Activated effector memory CD4-positive, alpha-beta T cell treated with Interleukin-2 at 50 U/mL for 16 hours (primary cell): ENCODE data around the gene SLC2A13.
"Not testable (repeated sequence)": the region's sequence is repeated elsewhere in the genome, so short reads cannot be mapped to it uniquely, and the experiment has no call there.

Experiments used
- DNase-seq: peaks from one replicate; pipeline ENCODE4 v3.0.0-alpha.2; 2020

SLC2A13 gene

DNA sequence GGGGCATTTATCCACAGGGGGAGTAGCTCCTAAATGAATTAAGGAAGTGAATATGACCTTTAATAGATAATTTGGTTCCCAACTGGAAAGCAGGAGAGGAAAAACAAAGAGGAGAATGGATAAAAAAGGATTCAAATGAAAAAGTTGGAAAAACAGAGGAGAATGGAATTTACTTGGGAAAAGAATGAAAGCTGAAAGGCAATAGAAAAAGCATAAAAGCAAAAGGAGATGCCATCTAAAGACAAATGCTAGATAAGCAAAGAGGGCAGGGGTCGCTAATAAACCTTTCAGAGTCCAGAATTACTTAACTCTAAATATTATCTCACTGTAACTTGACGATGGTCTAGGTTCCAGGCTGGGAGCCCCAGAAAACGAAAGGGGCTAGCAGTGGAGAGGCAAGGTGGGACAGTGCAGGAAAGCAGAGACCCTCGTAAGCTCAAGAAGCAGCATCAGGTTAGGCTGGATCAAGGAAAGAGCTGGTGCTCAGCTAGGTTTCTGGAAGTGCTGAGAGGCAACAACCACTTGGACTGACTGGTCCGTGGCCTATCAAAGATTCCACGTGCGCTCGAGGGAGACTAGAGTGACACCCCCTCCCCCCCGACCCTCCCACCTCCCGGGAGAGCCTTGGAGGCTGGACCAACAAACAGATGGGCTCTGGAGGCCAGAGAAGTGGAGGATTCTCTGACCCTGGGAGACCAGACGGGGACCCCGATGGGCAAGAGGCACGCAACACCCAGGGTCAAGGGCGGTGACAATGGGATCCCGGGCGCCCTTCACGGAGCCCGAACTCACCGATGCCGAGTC, 1.2 kb downstream of the SLC2A13 start:
- no peak for DNase-seq

DNA sequence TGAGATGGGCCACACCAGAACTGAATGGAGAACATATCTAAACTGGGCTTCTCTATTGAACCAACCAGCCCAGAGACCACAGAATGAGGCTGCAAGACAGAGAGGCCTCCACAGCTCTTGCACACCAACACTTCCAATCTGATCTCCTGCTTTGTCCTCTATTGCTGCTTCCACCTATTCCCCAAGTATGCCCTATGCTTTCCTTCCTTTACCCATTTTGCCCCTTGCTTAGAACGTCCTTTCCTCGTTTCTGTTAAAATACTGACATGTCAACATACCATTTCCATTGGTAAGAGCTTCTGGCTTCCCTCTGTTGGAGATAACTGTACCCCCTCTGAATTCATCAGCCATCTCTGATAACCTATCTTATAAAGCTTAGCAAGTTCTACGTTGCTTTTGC, 2.8 kb downstream of the SLC2A13 start:
- no peak for DNase-seq

DNA sequence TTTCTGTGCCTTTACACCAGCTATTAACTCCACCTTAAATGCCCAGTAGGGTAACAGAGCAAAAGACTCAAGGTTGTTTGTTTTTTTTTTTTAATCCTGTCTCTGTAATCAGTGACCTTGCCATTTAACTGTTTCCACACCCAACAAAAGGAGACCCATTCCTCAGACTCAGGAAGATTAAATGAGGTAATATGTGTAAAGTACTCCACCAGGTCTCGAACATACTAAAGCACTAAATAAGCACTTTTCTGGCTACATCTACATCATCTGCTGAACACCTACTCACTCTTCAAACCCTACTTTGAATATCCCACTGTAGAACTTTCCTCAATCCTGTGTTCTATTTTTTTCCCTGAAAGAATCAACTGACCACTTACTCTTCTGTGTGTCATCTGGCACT, 4.1 kb downstream of the SLC2A13 start:
- no peak for DNase-seq

DNA sequence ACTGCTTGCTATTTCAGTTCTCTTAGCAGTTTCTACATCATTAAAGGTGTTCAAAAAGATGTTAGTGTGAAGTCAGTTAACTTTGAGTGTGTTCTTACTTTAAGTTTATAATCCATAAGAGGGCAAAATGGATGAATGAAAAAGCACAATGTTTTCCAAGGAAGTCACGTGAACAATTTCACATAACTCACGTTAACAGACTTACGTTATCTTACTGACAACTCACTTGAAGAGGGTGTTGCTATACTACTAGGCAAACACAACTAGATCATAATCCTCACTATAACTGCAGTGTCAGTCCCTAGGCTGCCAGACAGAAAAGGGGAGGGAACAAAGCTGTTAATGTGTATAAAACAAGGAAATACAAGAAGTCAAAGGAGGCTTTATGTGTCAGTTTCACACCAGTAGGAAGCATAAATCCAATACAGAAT, 6.4 kb downstream of the SLC2A13 start:
- DNase-seq = no peak

DNA sequence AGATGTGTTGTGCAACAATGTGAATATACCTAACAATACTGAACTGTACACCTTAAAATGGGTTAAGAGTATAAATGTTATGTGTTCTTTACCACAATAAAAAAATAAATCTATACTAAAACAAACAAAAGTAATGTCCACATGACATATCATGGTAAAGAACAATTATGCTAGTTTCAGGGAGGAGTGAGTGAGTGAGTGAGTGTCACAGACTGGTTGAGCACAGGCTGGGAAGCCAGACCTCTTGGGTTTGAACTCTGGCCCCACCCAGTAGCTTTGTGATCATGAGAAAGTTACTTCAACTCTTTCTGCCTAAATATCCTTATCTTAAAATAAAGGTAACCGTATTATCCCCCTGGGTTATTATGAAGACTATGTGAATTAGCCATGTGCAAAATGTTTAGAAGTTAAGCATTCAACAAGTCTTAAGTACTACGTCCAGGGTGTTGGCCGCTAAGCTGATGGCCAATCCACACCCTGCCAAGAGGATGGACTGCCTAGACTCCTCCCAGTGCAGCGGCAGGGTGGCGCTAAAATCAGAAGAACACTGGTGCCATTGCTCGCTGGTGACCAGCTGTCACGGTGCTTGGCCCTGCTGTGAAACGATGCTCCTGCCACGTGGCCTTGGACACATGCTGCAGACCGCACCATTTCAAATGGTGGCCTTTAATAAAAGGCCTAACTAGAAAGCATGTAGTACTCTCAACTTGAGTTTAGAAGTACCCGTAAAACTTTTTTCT, 7.3 kb downstream of the SLC2A13 start:
- DNase-seq = no peak

DNA sequence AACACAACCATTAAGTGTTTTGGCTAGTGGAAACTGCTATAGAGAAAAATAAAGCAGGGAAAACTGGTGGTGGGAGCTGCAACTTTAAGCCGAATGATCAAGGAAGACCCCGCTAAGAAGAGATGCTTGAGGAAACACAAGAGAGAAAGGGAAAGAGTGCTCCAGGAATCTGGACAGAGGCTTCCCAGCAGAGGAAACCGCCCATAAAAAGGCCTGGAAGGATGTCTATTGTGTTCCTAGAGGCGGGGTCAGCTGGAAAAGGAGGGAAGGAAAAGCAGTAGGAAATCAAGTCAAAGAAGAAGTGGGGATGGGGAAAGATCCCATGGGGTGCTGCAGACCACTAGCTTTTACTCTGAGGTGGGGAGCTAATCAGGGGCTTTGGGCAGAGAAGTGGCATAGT, 12.4 kb downstream of the SLC2A13 start:
- DNase-seq = no peak

DNA sequence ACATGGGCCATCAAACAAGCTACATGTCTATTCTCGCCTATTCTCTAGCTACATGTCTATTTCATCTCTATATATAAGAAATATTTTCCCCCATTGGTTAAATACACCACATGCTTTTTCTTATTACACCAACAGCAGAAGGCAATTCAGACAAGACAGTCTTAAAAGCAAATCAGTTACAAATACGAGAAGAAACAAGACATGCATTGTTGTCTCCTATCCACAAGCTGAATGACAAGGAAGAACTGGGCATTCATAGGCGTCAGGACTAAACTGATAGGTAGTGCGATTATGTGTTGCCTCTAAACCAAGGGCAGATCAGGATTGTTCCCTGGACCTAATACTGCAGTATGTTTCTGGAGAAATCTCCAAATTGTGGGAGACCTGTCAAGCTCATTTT, 19.4 kb downstream of the SLC2A13 start:
- DNase-seq = no peak

DNA sequence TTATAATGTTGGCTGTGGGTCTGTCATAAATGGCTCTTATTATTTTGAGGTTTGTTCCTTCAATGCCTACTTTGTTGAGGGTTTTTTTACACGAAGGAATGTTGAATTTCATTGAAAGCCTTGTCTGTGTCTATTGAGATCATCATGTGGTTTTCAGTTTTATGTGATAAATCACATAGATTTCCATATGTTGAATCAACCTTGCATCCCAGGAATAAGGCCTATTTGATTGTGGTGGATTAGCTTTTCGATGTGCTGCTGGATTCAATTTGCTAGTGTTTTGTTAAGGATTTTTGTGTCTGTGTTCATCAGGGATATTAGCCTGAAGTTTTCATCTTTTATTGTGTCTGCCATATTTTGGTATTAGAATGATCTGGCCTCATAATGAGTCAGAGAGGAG, 27.6 kb downstream of the SLC2A13 start:
- no peak for DNase-seq

DNA sequence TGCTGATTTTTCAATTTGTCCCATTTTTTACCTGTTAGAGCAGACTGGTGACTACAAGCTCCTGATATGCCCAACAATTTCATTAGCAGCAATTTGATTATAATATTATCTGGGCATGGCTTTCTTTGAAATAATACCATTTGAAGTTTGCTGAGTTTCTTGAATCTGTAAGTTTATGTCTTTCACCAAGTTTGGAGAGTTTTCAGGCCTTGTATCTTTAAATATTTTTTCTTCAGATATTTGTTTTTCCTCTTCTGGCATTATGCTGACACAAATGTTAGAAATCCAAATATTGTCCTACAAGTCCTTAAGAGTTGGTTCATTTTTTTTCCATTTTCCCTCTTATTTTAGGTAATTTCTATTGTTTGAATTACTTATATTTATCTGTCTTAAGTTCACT, 30.4 kb downstream of the SLC2A13 start:
- no peak for DNase-seq

DNA sequence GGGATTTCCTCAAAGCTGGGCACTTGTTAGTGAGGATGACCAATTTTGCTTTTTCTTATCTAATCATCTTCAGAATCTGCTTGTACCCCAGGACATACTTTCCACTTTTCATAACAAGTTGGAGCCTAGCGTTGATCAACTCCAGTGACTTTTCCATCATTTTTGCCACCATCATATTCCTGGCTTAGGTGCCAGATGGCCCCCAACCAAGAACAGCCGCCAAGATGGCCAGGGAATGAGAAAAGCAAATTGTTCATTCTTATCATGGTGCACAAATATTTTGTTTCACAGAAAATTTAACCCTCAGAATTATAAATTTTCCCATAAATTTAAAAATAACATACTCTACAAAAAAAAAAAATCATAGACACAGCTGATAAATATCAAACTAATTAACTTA, 37.5 kb downstream of the SLC2A13 start:
- no peak for DNase-seq

DNA sequence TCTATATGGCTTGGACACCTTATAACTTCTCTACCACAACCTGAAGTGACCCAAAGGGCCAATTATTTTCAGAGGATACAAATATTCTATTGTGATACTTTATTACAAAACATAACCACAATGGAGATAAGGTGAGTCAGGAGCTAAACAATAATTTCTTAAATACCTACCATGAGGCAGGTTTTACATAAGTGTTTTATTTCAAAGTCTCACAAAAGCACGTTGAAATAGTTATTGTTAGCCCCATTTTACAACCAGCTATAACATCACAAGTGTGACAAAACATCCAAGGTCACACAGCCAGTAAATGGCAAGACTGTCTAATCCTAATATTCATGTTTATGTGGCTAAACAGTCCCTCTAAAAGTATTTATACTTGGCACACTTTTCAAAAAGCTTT, 40.2 kb downstream of the SLC2A13 start:
- no peak for DNase-seq

DNA sequence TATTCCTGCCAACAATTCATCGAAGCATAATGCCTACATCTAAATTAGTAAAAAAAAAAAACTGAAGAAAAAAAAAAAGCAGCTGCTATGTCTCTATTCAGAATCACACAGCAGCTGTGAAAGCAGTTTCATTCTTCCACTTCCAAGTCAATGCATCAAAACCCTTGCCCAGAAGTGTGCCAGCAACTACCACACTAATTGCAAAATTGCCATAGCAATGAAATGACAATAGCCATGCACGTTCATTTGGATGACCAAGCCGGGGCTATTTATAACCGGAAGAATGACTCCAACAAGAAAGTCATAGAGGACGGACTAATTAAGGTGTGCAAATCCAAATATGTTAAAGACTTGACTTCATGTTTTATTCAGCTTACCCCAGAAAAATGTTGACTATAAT, 42.5 kb downstream of the SLC2A13 start:
- no peak for DNase-seq

DNA sequence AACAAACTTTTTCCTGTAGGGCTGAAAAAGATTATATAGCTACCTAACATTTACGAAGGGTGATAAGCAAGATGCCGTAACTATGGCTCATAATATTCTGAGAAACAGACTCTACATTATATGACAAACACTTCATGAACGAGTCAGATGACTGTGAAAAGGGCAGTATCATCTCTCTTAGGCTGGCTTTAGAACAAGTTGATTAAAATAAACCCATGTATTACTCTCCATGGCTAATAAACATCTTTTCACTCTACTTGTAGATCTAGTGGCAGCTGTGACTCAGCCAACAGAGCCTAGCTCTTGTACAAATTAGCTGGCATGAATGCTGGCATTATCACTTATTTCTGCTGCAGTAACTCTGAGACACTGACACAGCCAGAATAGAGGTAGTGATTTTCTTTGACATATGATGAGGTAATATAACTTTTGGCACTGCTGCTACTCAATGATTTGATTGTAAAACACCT, 47.1 kb downstream of the SLC2A13 start:
- DNase-seq = no peak

DNA sequence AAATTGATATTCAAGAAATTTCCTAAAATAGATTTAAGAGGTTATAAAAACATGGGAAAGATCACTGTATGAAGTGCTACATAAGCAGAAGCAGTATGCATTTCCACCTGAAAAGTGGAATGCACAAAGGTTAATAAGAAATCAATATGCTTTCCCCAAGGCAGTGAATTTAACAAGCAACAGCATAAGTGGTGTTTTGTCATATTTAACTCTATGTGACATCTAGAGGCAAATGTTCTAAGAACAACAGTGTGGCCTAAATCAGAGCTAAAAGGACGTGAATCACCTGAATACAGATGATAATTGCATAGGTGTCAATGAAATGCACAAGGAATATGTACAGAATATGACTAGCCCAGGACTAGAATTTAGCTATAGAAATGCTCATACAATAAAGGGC, 49.5 kb downstream of the SLC2A13 start:
- DNase-seq = no peak

DNA sequence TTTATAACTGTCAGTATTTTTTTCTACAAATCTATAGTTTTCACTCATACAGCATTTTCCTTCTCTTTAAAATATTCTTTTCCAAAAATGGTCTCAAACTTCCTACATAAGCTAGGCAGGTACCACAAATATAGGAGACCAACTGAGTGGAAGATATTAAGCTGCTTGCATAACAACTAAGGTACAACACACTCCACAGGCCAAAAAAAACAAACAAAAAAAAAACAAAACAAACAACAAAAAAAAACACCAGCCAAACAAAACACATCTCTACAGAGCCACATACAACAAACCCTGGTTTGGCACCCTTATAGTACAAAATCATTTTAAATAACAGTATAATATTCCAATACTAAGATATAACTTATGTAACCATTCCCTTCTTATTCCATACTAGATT, 50.1 kb downstream of the SLC2A13 start:
- no peak for DNase-seq

DNA sequence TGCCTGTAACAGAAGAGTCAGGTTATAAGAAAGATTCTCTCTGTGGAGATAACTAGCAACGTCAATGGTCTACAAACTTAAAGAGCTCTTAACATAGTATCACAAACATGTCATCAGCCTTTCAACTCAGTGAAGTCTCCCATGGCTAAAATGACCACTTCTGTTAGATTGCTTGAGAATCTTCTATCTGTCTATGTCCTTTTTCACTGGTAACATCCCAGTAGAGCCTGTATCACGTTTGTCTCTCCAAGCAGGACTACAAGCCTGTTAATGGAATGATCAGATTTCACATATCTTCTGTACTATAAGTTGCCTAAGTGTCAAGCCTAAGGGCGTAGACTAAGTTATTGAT, 50.7 kb downstream of the SLC2A13 start:
- no peak for DNase-seq

DNA sequence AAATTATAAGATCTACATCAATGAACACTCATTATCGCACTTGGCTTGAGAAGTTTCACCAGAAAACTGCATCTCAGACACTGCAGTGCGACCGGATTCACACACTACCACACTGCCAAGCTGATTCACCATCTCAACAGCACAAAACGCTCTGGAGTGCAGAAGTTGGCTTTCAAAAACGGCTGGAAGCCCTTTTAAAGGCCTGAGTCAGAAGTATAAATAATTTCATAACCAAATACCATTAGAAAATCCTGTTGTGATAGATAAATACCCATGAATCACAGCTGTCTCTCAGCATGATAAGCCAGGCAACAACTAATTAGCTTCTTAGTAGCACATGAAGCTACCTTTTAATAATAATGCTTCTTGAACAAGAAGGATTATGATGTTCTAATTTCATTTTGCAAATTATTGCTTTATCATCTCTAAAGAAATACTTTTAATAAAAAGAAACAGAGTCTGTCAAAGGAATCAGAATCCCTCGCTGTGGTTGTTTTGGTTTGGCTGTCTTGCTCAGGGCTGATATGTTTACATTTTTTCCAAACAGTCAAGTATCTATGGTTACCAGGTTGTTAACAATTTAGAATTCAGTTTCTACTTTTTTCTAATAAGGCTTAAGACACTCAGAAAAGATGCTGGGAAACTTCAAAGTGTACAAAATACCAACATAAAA, 51.2 kb downstream of the SLC2A13 start:
- no peak for DNase-seq

DNA sequence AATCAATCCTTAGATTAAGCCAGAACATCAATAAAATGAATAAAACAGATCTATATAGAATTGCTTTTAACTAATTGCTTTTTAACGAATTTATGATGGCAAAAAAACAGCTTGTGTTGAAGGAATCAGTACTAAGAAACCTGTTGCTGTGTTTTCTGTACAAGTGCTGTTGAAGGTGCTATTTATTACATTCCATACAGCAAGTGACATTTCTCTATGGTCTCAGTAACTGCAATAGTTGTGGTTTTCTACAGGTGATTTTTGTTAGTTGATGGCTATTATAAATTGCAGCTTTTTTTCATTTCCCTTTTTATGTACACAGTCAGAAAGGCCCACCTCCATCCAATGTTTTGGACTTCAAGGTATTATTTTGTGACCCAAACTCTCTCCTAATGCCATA, 56.6 kb downstream of the SLC2A13 start:
- DNase-seq = no peak

DNA sequence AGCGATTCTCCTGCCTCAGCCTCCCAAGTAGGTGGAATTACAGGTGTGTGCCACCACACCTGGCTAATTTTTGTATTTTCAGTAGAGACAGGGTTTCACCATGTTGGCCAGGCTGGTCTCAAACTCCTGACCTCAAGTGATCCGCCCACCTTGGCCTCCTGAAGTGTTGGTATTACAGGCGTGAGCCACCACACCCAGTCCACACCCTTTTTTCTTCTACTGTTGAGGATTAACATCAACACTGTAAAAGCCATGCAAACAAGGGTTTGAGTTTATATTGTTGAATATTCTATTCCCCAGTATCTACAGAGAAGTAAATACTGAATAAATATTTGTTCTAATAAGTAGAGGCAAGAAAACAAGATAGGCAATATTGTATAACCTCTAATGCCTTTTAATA, 58.9 kb downstream of the SLC2A13 start:
- DNase-seq = not testable (repeated sequence)

DNA sequence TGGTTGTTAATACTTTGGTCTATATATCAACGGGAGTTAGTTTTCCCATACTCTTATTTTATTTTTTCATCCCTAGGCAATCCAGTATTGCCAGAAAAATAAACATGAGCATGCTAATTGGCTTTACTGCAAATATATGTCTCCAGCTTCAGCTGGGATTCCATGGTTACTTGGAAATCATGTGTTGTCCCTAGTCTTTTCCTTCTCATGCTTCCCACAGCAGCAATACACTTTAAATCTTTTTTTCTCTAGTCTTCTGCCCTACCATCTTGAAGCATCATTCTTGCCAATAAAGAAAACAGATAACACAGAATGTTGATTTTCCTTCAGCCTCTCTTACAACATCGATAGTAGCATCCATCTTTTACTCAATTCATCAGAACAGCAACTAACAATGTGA, 60.2 kb downstream of the SLC2A13 start:
- no peak for DNase-seq

DNA sequence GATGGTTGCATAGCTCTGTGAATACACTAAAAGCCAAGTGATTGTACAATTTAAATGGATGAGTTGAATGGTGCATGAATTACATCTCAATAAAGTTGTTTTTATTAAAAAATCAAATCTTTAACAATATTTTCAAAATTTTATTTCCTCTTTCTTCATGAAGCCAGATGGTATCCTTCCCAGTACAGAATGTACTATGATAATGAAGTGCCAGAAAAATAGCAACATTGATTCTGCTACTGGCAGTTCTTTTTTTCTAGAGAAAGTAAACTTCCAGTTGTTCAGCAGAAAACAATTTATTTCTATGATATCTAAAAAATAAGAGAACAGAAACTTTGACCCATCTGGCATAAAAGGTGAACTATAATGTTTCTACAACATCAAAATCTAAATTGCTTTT, 61.5 kb downstream of the SLC2A13 start:
- no peak for DNase-seq

DNA sequence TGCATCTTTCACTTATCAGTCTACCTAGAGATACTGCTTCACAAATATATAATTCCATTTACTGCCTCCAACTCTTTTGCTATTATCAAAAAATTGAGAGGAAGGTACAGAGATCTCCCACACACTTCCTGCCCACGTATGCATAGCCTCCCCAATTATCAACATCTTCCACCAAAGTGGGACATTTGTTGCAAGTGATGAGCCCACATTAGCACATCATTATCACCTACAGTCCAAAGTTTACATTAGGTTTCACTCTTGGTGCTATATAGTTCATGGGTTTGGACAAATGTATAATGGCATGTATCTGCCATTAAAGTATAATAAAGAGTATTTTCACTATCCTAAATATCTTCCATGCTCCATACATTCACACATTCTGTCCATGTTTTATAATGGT, 66.3 kb downstream of the SLC2A13 start:
- no peak for DNase-seq

DNA sequence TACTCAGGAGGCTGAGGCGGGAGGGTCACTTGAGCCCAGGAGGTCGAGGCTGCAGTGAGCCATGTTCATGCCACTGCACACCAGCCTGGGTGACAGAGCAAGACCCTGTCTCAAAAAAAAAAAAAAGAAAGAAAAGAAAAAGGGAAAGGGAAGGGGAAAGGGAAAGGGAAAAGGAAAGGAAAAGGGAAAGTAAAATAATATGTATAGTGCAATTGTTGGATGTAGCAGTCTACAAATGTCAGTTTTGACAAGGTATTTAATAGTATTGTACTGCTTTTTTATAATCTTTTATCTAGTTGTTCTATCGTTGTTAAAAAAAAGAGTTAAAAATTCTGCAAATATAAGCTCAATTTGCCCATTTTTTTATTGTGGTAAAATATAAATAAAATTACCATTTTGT, 67.3 kb downstream of the SLC2A13 start:
- no peak for DNase-seq

DNA sequence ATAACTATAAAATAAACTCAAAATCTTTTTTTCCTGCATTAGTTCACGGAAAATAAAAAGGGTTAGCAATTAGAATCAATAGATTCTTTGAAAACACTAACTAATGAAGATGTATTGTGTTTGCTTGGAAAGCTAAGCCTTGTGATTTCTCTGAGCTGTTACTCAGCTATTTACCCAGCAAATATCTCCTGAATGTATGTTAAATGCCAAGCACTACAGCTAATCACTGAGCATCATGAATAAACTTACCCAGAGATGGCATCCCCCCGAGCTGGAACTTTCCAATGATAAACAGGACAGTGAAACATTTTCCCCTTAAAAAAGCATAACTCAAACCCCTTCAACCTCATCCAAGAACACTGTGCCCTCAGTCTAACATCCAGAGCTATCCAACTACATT, 71.2 kb downstream of the SLC2A13 start:
- DNase-seq = no peak
